ENCODE results near the gene ANTXR2.
A peak's percentile ranks its signal among the peaks of the same experiment; 100 is the strongest.

ANTXR2 gene

DNA sequence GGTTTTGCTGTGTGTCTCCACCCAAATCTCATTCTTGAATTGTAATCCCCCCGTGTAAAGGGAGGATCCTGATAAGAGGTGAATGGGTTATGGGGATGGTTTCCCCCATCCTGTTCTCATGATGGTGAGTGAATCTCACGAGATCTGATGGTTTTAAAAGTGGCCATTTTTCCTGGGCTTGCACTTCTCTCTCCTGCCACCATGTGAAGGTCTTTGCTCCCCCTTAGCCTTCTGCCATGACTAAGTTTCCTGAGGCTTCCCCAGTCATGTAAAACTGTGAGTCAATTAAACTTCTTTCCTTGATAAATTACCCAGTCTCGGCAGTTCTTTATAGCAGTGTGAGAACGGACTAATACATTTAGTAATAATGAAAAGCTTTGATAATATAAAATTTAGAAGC, 46.9 kb downstream of the ANTXR2 start:
- TF ChIP-seq, protein P1, sequence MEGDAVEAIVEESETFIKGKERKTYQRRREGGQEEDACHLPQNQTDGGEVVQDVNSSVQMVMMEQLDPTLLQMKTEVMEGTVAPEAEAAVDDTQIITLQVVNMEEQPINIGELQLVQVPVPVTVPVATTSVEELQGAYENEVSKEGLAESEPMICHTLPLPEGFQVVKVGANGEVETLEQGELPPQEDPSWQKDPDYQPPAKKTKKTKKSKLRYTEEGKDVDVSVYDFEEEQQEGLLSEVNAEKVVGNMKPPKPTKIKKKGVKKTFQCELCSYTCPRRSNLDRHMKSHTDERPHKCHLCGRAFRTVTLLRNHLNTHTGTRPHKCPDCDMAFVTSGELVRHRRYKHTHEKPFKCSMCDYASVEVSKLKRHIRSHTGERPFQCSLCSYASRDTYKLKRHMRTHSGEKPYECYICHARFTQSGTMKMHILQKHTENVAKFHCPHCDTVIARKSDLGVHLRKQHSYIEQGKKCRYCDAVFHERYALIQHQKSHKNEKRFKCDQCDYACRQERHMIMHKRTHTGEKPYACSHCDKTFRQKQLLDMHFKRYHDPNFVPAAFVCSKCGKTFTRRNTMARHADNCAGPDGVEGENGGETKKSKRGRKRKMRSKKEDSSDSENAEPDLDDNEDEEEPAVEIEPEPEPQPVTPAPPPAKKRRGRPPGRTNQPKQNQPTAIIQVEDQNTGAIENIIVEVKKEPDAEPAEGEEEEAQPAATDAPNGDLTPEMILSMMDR (IDR thresholded peaks at IDR 0.05; ENCODE audit: low read depth, low read length, missing control alignments): peak; percentile 41
- Histone ChIP-seq H3K36me3 (replicated peaks) (peaks cover 39% of the 10 kb centered on the region), H3K27ac (no peak overlapping the region), H3K4me3 (ENCODE audit: low read depth, low read length) (no peak overlapping the region), H3K27me3 (replicated peaks) (no peaks in the 10 kb centered on the region)
- peak; percentile 15 for DNase-seq
- in situ Hi-C loops (cut with HindIII; ENCODE audit: low pct_ligation_motif_present, low sequenced_read_pairs): no loop called here

DNA sequence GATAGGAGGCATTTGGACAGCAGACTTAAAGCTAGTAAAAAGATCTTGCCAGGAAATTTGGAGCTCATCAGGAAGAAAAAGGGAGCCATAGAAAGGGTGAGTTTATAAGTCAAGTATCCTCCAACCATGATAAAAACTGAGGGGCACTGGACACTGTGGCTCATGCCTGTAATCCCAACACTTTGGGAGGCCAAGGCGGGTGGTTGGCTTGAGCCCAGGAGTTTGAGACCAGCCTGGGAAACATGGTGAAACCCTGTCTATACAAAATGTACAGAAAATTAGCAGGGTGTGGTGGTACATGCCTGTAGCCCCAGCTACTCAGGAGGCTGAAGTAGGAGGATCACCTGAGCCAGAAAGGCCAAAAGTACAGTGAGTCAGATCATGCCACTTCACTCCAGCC, 48.7 kb downstream of the ANTXR2 start:
- peaks cover 28% of the 10 kb centered on the region for H3K36me3 ChIP-seq (replicated peaks)
- no peak overlapping the region for H3K27ac ChIP-seq

DNA sequence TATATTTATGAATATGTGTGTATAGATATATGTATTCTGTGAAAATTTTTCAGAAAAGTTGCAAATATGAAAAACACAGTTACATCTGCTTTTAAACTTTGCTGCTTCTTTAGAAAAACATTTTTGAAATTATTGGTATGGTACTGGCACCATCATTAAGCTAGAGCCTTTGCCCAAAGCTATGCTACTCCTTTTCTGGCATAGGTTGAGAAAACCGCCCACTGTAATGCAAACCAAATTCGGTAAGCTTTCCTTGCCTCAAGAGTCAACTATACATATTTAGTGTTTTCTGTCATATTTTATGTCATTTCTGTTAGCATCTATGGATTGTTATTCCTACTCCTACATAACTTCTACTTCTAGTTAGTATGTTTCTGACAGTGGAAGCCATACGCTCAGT, 50.7 kb downstream of the ANTXR2 start:
- H3K27me3 ChIP-seq (replicated peaks): no peaks in the 10 kb centered on the region
- no peak for DNase-seq
- H3K4me3 ChIP-seq (ENCODE audit: low read depth, low read length): no peak overlapping the region
- TF ChIP-seq, protein P1 (IDR thresholded peaks at IDR 0.05; ENCODE audit: low read depth, low read length, missing control alignments): no peak
- no peak overlapping the region for H3K27ac ChIP-seq
- H3K36me3 ChIP-seq (replicated peaks): peaks cover 26% of the 10 kb centered on the region
- in situ Hi-C loops (cut with HindIII; ENCODE audit: low pct_ligation_motif_present, low sequenced_read_pairs): no loop called here

More for the DNA sequence above, 48.7 kb downstream of the ANTXR2 start:
- DNase-seq: no peak
- in situ Hi-C loops (cut with HindIII; ENCODE audit: low pct_ligation_motif_present, low sequenced_read_pairs): no loop called here
- Histone ChIP-seq H3K4me3 (ENCODE audit: low read depth, low read length) (no peak overlapping the region), H3K27me3 (replicated peaks) (no peaks in the 10 kb centered on the region)
- TF ChIP-seq, protein P1 (IDR thresholded peaks at IDR 0.05; ENCODE audit: low read depth, low read length, missing control alignments): no peak

DNA sequence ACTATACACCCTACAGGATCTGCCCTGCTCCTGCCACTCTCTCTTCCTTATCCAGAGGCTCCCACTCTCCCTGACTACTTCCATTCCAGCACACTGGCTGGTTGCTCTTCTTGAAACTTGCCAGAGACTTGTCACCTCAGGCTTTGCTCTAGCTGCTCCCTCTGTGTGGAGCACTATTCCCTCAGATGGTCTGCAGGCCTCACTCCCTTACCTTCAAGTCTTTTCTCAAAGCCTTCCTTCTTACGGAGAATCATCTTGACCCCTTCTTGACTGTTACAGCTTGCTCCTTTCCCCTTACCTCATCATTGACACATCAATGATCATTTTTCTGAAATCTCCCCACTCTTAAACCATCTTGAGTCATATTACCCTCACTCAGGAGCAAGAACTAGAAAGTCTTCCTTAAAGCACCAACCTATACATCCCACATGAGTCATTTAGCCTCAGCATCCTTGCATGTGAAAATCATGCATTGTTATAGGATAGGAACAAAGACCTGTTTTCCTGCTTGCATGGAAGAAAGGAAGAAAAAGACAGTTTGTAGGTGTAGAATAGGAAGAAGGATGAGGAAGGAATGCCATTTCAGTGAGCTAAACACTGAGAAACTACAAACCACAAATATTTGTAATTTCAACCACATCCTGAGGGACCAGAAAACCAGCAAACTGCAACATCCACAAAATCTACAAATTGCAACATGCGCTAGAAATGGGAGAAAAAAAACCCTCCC, 55.7 kb downstream of the ANTXR2 start:
- Histone ChIP-seq H3K36me3 (replicated peaks) (peaks cover 14% of the 10 kb centered on the region), H3K4me3 (ENCODE audit: low read depth, low read length) (no peak overlapping the region), H3K27ac (peak overlapping the region; percentile 97), H3K27me3 (replicated peaks) (no peaks in the 10 kb centered on the region)
- in situ Hi-C loops (cut with HindIII; ENCODE audit: low pct_ligation_motif_present, low sequenced_read_pairs): no loop called here
- peak; percentile 76 for DNase-seq
- TF ChIP-seq, protein P1 (IDR thresholded peaks at IDR 0.05; ENCODE audit: low read depth, low read length, missing control alignments): no peak

DNA sequence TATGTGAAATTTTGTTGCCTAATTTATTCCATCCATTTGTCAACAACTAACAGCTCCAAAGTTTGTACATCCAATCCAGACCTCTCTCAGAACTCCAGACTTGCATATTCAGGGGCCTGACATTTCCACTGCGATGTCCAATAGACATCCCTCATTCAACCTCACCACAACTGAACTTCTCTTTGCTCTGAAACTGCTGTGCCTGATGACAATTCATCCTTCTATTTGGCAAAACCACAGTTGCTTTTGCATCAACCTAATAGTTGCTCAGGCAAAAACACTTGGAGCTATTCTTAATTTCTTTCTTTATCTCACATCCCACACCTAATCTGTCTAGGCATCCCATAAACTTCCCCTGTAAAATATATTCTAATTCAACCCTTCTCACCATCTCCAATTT, 56.5 kb downstream of the ANTXR2 start:
- in situ Hi-C loops (cut with HindIII; ENCODE audit: low pct_ligation_motif_present, low sequenced_read_pairs): no loop called here
- TF ChIP-seq, protein P1 (IDR thresholded peaks at IDR 0.05; ENCODE audit: low read depth, low read length, missing control alignments): no peak
- no peak overlapping the region for H3K4me3 ChIP-seq (ENCODE audit: low read depth, low read length)
- H3K36me3 ChIP-seq (replicated peaks): peaks cover 14% of the 10 kb centered on the region
- H3K27ac ChIP-seq: peak overlapping the region; percentile 97
- DNase-seq: peak; percentile 28
- H3K27me3 ChIP-seq (replicated peaks): no peaks in the 10 kb centered on the region
